Measurements from ENCODE around the gene TMEM151A. TPM values are rescaled to one million over a fixed set of nuclear protein-coding genes. Genes with fewer than 3 reads are reported as not detected.

TMEM151A gene
- total and polyA plus RNA-seq, 2 of the 4 experiments (the other 2 are of a cell fraction) = 0.03 TPM; not detected in 1

DNA sequence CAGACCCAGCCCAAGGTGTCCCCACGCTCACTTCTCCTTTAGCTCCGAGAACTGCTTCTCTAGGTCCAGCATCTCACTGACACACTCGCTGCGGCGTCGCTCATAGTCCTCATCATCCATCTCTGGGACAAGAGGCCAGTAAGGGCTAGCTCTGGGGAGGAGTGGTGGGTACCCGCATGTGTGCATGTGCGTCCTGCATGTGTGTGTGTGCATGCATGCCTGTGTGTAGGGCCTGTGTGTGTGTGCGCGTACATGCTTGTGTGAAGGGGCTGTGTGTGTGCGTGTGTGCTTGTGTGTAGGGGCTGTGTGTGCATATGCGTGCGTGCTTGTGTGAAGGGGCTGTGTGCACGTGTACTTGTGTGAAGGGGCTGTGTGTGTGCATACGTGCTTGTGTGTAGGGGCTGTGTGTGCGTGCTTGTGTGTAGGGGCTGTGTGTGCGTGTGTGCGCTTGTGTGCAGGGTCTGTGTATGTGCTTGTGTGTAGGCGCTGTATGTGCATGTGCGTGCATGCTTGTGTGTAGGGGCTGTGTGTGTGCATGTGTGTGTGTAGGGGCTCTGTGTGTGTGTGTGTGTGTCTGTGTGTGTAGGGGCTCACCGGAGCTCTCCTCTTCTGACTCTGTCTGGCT is 49.9 kb downstream of the TMEM151A start:
- Histone ChIP-seq H3K27ac (ENCODE audit: insufficient read depth, low read length) (no peak overlapping the region), H2AK5ac (ENCODE audit: low read depth, low read length) (no peak overlapping the region), H4K91ac (ENCODE audit: insufficient read depth, low read depth, low read length) (no peak overlapping the region), H3K27me3 (ENCODE audit: control insufficient read depth, insufficient read depth, low read length) (no peaks in the 10 kb centered on the region), H3K23ac (ENCODE audit: low read depth, low read length) (no peak overlapping the region), H2BK120ac (ENCODE audit: low read depth, low read length) (no peak overlapping the region), H3K4me1 (ENCODE audit: control insufficient read depth, insufficient read depth, low read length) (peaks cover 24% of the 10 kb centered on the region), H3K4ac (ENCODE audit: low read depth, low read length) (no peak overlapping the region), H4K5ac (ENCODE audit: low read depth, low read length) (no peak overlapping the region), H2AFZ (replicated peaks; ENCODE audit: low read length, poor library complexity) (no peak overlapping the region), H3K18ac (ENCODE audit: low read depth, low read length) (no peak overlapping the region), H3K9me1 (ENCODE audit: insufficient read depth, low read length) (peaks cover 9% of the 10 kb centered on the region; the same call in 1 of the 2 replicates), H3K79me1 (ENCODE audit: low read depth in 1 of 2, low read length in 2 of 2) (peaks cover 28 to 63% of the 10 kb centered on the region in 2 experiments), H3K56ac (ENCODE audit: extremely low read depth, insufficient read depth, low read length) (no peak overlapping the region), H2BK20ac (ENCODE audit: low read depth, low read length) (no peak overlapping the region), H3K14ac (replicated peaks; ENCODE audit: low read depth, low read length) (no peak overlapping the region), H2BK5ac (ENCODE audit: low read depth, low read length, poor library complexity, severe bottlenecking) (no peak overlapping the region), H4K20me1 (ENCODE audit: insufficient read depth, low read length) (peaks cover 23% of the 10 kb centered on the region), H3K36me3 (ENCODE audit: control insufficient read depth, insufficient read depth, low read length) (peaks cover 27% of the 10 kb centered on the region), H3K9me3 (ENCODE audit: control insufficient read depth, insufficient read depth, low read length) (no peaks in the 10 kb centered on the region), H4K8ac (ENCODE audit: low read depth in 2 of 2, low read length in 2 of 2) (no peak overlapping the region), H3K4me2 (ENCODE audit: low read depth, low read length) (no peak overlapping the region), H3K9ac (ENCODE audit: low read depth, low read length) (no peak overlapping the region), H2AK9ac (replicated peaks; ENCODE audit: low read depth, low read length, poor library complexity) (no peak overlapping the region), H3K4me3 (ENCODE audit: insufficient read depth, low read depth, low read length) (no peak overlapping the region), H2BK15ac (ENCODE audit: low read depth, low read length) (no peak overlapping the region)
- BruUV-seq (replicated peaks) = no TSS peak
- ChIA-PET POLR2A (ENCODE audit: unreplicated experiment) (no interaction called here), CTCF (no interaction called here)
- ATAC-seq (ENCODE audit: low read depth) (no peak), DNase-seq (no peak)
- dilution Hi-C loops (cut with HindIII; ENCODE audit: low sequenced_read_pairs, unreplicated experiment) (no loop called here), in situ Hi-C loops (cut with MboI; ENCODE audit: low sequenced_read_pairs) (no loop called here), intact Hi-C loops (cut with micrococcal nuclease) (no loop called here)
- TF ChIP-seq POLR2A (IDR thresholded peaks at IDR 0.05; ENCODE audit: low read depth, low read length) (no peak), FOS (IDR thresholded peaks at IDR 0.05; ENCODE audit: low read depth, low read length) (no peak), NFE2L2 (IDR thresholded peaks at IDR 0.05; ENCODE audit: low read depth, low read length) (no peak), SMC3 (IDR thresholded peaks at IDR 0.05; ENCODE audit: low read depth, low read length) (no peak), MXI1 (IDR thresholded peaks at IDR 0.05; ENCODE audit: borderline replicate concordance, low read depth, low read length) (no peak), RFX5 (IDR thresholded peaks at IDR 0.05; ENCODE audit: low read depth, low read length) (no peak), RAD21 (IDR thresholded peaks at IDR 0.05; ENCODE audit: low read length) (no peak), MAFK (IDR thresholded peaks at IDR 0.05; ENCODE audit: low read depth, low read length) (no peak)
- TF ChIP-seq, protein P1, sequence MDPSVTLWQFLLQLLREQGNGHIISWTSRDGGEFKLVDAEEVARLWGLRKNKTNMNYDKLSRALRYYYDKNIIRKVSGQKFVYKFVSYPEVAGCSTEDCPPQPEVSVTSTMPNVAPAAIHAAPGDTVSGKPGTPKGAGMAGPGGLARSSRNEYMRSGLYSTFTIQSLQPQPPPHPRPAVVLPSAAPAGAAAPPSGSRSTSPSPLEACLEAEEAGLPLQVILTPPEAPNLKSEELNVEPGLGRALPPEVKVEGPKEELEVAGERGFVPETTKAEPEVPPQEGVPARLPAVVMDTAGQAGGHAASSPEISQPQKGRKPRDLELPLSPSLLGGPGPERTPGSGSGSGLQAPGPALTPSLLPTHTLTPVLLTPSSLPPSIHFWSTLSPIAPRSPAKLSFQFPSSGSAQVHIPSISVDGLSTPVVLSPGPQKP (IDR thresholded peaks at IDR 0.05; ENCODE audit: borderline replicate concordance, low read depth, low read length) = no peak
- TF ChIP-seq, protein P2, sequence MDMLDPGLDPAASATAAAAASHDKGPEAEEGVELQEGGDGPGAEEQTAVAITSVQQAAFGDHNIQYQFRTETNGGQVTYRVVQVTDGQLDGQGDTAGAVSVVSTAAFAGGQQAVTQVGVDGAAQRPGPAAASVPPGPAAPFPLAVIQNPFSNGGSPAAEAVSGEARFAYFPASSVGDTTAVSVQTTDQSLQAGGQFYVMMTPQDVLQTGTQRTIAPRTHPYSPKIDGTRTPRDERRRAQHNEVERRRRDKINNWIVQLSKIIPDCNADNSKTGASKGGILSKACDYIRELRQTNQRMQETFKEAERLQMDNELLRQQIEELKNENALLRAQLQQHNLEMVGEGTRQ (IDR thresholded peaks at IDR 0.05; ENCODE audit: low read depth, low read length) = no peak
- 86% methylated on average over 9 of the region's 21 CpGs; no CpG with 5 or more reads in 1 of the 2 experiments for WGBS, 2 experiments (ENCODE audit: extremely low coverage in 2 of 2, insufficient read length in 1 of 2)

Measured in IMR-90 (cell line).